Brain pericyte (primary cell): ENCODE measurements around the gene CCDC3.

Experiments used
- DNase-seq: peaks from one replicate; pipeline ENCODE4 v3.0.0-alpha.2; 2012; ENCODE audit warnings: low read depth, low spot score

The CCDC3 gene

GRCh38 chr10:12961416-12962205 lies 39.9 kb downstream of the CCDC3 start:
- no peak for DNase-seq

GRCh38 chr10:12960941-12961340 lies 40.6 kb downstream of the CCDC3 start:
- DNase-seq, result no peak

- DNase-seq, result no peak
Observed at GRCh38 chr10:12960334-12960898, 41.1 kb downstream of the CCDC3 start.

- DNase-seq, result no peak
Observed at GRCh38 chr10:12958546-12959110, 42.9 kb downstream of the CCDC3 start.

- DNase-seq, result no peak
Observed at GRCh38 chr10:12957081-12957480, 44.4 kb downstream of the CCDC3 start.

GRCh38 chr10:12954866-12955265 lies 46.6 kb downstream of the CCDC3 start:
- no peak for DNase-seq

GRCh38 chr10:12950583-12951128 lies 50.9 kb downstream of the CCDC3 start:
- DNase-seq, result no peak

- DNase-seq, result no peak
Observed at GRCh38 chr10:12949248-12949647, 52.3 kb downstream of the CCDC3 start.

GRCh38 chr10:12947741-12948140 lies 53.8 kb downstream of the CCDC3 start:
- no peak for DNase-seq

- no peak for DNase-seq
Observed at GRCh38 chr10:12946372-12946771, 55.1 kb downstream of the CCDC3 start.

GRCh38 chr10:12945690-12946359 lies 55.7 kb downstream of the CCDC3 start:
- DNase-seq, result no peak

GRCh38 chr10:12944931-12945330 lies 56.6 kb downstream of the CCDC3 start:
- no peak for DNase-seq

GRCh38 chr10:12943425-12943824 lies 58.1 kb downstream of the CCDC3 start:
- DNase-seq, result no peak

- DNase-seq, result no peak
Observed at GRCh38 chr10:12941966-12942365, 59.5 kb downstream of the CCDC3 start.

- DNase-seq, result no peak
Observed at GRCh38 chr10:12940791-12941190, 60.7 kb downstream of the CCDC3 start.

GRCh38 chr10:12938271-12938670 lies 63.2 kb downstream of the CCDC3 start:
- DNase-seq, result no peak

- DNase-seq, result no peak
Observed at GRCh38 chr10:12937527-12937926, 64.0 kb downstream of the CCDC3 start.

- no peak for DNase-seq
Observed at GRCh38 chr10:12934777-12935176, 66.7 kb downstream of the CCDC3 start.

- no peak for DNase-seq
Observed at GRCh38 chr10:12929381-12929780, 72.1 kb downstream of the CCDC3 start.

- DNase-seq, result no peak
Observed at GRCh38 chr10:12928571-12928970, 72.9 kb downstream of the CCDC3 start.

- DNase-seq, result no peak
Observed at GRCh38 chr10:12927896-12928295, 73.6 kb downstream of the CCDC3 start.

GRCh38 chr10:12925845-12926244 lies 75.7 kb downstream of the CCDC3 start:
- no peak for DNase-seq
